ENCODE data around the gene CDC37. TPM values are rescaled to one million over a fixed set of nuclear protein-coding genes. Genes with fewer than 3 reads are reported as not detected.
"Not testable (repeated sequence)": the region's sequence is repeated elsewhere in the genome, so short reads cannot be mapped to it uniquely, and the experiment has no call there.

Gene CDC37
- polyA plus RNA-seq, 3 donors = 166 to 183 (median 170) TPM

DNA sequence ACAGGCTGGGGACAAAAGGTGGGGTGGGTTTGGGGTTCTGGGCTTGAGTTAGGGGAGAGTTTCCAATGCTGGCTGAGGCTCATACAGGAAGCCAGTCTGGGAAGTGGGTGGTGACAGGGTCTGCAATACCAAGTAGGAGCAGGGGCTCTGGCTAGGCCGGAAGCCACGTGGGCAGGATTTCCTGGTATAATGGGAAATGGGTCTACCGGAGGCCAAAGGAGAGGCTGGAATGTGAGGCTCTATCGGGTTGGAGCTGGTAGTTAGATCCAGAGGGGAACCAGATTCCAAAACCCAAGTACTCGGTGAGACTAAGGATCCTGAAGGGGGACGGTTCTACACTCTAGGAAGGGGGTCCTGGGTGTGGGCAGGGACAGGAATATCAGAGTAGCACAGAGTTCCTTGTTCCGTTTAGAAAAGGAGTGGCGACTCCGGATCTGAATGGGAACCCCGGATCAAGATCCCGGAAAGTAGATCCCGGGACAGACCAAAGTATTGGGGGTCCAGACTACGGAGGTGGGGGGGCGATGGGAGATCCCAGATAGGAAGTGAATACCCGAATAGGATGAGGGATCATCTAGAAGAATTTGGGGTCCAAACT, 802 bp downstream of the CDC37 start:
- DNase-seq = no peak

DNA sequence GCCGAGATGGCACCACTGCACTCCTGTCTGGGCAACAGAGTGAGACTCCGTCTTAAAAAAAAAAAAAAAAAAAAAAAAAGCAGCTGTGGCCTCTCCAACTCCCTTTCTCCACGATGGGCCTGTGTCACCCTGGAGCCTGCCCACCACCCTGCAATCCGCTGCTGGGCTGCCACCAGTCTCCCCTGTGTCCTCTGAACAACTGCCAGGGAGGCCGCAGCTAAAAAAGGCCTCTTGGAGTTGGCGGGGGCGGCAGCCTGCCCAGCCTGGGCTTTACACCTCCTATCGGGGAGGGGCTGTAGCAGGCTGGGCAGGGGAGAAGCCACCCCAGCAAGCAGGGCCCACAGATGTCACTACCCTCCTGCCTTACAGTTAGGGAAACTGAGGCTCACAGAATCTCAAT, 3.5 kb downstream of the CDC37 start:
- DNase-seq = no peak

GRCh38 chr19:10399340-10399739, 4.0 kb downstream of the CDC37 start:
- DNase-seq = not testable (repeated sequence)

GRCh38 chr19:10398819-10399218, 4.5 kb downstream of the CDC37 start:
- DNase-seq = no peak

GRCh38 chr19:10395917-10396316, 7.4 kb downstream of the CDC37 start:
- no peak for DNase-seq

GRCh38 chr19:10395436-10395835, 7.9 kb downstream of the CDC37 start:
- DNase-seq = no peak

DNA sequence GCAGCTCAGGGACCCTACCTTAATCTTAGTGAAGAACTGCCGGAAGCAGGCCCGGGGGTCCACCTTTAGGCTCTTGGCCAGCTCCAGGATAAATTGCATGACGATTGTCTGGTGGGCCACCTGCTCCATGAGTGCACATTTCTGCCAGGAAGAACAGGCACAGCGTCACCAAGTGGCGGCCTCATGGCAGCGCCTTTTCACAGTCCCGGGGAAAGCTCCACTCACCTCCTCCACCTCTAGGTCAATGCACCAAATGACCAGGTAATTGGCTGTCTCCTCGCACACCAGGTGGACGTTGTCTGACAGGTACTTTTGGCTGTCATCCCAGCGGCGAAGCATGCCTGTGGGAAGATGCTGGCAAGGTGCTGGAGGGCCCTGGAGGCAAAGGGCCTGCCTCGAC, 8.3 kb downstream of the CDC37 start:
- no peak for DNase-seq

GRCh38 chr19:10393137-10393536, 10.2 kb downstream of the CDC37 start:
- no peak for DNase-seq

- no peak for DNase-seq
Observed at GRCh38 chr19:10392120-10392519, 11.2 kb downstream of the CDC37 start.

DNA sequence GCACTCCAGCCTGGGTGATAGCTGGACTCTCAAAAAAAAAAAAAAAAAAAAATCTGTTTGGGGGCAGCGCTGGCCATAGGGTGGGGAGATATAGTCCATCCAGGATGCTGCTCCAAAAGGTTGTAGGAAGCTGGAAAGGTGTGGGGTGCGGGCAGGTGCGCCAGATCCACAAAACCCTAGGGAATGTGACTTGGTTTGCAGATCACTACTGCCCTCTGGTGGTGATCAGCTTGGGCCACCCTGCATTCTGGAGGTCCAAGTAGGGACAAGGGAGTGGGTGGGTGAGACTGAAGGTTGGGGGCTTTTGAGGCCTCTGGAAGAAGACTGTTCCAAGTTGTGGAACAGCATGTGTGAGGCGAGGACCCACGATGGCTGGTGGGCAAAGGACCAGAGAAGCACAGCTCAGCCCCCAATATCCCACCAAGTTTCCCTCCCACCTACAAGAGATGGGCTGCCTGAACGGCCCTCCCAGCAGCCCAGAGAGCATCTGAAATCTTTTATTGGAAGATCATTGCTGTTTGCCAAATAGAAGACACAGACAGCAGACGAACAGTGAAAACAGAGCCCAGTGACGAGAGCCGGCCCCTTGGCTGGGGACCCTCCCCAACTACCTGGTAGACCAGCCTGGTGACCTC, 12.6 kb downstream of the CDC37 start:
- DNase-seq = peak; percentile 68

- no peak for DNase-seq
Observed at GRCh38 chr19:10389863-10390262, 13.5 kb downstream of the CDC37 start.

DNA sequence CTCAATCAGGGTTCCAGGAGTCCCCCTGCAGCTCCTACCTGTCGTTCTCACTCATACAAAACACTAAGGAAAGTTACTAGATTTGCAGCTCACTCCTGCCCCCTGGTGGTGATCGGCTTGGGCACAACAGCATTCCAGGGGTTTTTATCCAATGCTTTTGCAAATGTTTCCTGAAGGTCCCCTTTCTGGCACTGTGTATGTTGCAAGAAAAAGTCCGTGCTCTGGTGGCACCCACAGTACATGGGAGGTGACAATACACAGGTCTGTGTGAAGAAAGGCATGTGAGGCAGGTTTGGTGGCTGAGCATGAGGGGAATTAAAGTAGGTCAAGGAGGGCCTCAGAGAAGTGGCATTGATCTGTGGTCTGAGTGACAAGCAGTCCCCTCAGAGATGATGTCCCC, 14.4 kb downstream of the CDC37 start:
- peak; percentile 84 for DNase-seq

- DNase-seq = no peak
Observed at GRCh38 chr19:10384580-10384979, 18.8 kb downstream of the CDC37 start.

DNA sequence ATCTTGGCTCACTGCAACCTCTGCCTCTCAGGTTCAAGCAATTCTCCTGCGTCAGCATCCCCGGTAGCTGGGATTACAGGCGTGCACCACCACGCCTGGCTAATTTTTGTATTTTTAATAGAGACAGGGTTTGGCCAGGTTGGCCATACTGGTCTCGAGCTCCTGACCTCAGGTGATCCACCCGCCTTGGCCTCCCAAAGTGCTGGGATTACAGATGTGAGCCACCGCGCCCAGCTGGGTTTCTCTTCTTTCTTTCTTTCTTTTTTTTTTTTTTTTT, 20.2 kb downstream of the CDC37 start:
- DNase-seq = not testable (repeated sequence)

- DNase-seq = peak; percentile 99
Observed at GRCh38 chr19:10380313-10381102, 22.8 kb downstream of the CDC37 start, which contains the start of gene TYK2. TSS of gene TYK2 (minus strand) at chr19:10380572. CDS start at chr19:10378406, 2,166 bp downstream.

DNA sequence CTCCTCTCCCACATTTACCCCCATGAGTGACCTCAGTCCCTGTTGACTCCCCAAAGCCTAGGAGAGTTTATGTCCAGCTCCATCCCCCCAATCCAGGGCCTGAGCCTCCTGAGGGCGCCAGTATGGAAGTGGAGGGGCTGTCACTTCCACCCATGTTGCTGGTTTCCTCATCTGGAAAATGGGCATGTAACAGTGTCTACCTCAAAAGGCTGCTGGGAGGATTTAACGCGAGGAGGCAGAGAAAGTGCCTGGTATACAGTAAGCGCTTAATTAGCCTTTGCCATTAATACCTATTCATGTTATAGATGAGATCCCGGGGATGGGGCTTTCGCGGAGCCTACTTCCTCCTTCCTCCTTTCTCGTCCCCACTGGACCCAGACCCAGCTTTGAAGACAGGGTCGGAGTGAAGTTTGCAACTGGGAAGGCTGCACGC, 23.4 kb downstream of the CDC37 start:
- no peak for DNase-seq

- no peak for DNase-seq
Observed at GRCh38 chr19:10378124-10378523, 25.2 kb downstream of the CDC37 start.

GRCh38 chr19:10377140-10377640, 26.2 kb downstream of the CDC37 start:
- DNase-seq = not testable (repeated sequence)

DNA sequence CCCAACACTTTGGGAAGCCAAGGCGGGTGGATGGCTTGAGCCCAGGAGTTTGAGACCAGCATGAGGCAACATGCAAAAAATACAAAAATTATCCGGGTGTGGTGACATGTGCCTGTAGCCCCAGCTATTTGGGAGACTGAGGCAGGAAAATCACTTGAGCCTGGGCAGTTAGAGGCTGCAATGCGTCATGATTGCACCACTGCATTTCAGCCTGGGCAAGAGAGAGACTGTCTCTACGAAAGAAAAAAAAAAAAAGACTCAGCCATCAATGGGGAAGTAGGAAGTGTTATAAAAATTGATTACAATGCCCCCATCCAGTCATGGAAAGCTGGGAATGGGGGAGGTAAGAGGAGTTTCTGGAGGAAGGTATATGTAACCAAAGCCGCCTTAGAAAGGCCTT, 28.4 kb downstream of the CDC37 start:
- no peak for DNase-seq

GRCh38 chr19:10372690-10373089, 30.7 kb downstream of the CDC37 start:
- DNase-seq = no peak

- no peak for DNase-seq
Observed at GRCh38 chr19:10368101-10368803, 35.1 kb downstream of the CDC37 start.

DNA sequence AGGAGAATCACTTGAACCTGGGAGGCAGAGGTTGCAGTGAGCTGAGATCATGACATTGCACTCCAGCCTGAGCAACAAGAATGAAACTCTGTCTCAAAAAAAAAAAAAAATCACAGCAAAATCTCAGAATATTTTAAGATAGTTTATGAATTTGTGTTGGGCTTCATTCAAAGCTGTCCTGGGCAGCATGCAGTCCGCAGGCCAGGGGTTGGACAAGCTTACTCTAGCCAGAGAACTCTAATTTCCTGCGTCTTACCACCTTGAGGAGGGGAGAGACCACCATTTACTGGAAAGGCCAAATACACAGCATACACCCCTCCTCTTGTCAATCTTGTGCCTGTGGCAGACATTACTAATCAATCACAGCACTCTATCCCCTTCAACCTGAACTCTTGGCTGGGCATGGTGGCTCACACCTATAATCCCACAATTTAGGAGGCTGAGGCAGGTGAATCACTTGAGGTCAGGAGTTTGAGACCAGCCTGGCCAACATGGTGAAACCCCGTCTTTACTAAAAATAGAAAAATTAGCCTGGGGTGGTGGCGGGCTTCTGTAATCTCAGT, 36.3 kb downstream of the CDC37 start:
- DNase-seq = not testable (repeated sequence)

Data from renal pelvis (tissue), 4 donors.